Ramos (cell line): ENCODE results near the gene CFAP45.

Experiments
- in situ Hi-C: fragments of 300-500 bp; cut with MboI; formaldehyde crosslinking; loops from one replicate; pipeline ENCODE4 v1.14.3; 2022; ENCODE audit warnings: low sequenced_read_pairs; ENCODE audit not compliant: unreplicated experiment

CFAP45 gene, protein sequence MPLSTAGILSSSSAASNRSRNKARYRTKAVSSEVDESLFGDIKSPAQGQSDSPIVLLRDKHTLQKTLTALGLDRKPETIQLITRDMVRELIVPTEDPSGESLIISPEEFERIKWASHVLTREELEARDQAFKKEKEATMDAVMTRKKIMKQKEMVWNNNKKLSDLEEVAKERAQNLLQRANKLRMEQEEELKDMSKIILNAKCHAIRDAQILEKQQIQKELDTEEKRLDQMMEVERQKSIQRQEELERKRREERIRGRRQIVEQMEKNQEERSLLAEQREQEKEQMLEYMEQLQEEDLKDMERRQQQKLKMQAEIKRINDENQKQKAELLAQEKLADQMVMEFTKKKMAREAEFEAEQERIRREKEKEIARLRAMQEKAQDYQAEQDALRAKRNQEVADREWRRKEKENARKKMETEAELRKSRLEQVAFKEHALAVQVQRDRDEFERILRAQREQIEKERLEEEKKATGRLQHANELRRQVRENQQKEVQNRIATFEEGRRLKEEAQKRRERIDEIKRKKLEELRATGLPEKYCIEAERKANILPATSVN

DNA sequence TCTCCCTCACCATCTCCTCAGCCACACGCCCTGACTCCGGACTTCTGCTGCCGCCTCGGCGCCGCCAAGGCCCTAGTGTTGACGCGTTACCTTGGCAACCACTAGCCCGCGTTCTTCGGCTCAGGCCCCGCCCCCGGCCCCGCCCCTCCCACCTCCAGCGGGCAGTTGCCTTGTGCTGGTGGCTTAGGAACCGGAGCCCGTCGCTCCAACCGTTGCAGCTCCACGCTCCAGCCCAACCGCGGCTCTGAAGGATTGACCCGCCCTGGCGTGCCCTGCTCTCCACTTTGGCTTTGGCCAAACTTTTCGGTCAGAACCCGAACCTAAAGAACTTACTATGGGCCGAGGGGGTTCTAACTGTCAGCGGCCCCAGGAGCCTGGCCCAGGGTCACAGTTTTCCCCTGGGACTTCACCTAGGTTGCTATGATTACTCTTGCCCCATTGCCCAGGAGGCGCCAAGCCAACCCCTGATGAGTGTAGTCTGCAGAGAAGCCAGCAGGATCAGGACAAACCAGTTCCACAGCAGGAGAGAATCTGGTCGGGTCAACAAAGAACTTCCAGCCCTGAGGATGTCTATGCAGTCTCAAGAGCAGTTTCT is at the start of gene CFAP45:
TSS of gene CFAP45 (minus strand) at position 80 of the 595 bp plus-strand sequence. CDS start at position 13, 67 bp downstream.
- in situ Hi-C loops = no loop called here

DNA sequence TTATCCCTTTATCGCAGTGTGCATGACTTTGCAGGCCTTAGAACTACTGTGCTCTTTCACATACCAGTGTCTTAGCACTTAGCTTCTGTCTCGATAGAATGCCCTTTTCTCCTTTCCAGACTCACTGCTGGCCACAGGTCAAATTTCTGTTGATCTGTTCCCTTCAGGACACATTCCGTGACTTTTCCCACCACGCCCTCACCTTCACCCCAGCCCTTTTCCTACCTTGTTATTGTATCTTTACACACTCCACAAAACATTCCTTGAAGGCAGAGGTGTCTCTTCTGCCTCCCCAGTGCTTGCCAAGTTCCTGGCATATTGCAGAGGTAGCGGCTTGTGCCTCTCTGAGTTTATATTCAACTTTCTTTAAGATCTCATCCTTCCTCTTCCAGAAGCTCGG is 49.2 kb upstream of the CFAP45 start:
- in situ Hi-C loops = no loop called here

DNA sequence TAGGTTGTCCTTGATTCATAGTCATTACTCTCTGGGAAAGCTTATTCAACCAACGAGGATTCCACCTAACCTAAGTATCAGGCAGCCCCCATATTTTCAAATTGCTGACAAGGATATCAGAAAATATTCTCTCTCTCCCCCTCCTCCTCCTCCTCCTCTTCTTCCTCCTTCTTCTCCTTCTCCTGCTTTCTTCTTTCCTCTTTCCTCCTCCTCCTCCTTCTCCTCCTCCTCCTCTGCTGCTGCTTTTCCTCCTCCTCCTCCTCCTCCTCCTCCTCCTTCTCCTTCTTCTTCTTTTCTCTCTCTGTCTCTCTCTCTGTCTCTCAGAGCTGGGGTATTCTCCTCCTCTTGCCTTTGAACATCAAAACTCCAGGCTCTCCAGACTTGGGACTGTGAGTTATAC is 48.0 kb upstream of the CFAP45 start:
- in situ Hi-C loops = no loop called here

DNA sequence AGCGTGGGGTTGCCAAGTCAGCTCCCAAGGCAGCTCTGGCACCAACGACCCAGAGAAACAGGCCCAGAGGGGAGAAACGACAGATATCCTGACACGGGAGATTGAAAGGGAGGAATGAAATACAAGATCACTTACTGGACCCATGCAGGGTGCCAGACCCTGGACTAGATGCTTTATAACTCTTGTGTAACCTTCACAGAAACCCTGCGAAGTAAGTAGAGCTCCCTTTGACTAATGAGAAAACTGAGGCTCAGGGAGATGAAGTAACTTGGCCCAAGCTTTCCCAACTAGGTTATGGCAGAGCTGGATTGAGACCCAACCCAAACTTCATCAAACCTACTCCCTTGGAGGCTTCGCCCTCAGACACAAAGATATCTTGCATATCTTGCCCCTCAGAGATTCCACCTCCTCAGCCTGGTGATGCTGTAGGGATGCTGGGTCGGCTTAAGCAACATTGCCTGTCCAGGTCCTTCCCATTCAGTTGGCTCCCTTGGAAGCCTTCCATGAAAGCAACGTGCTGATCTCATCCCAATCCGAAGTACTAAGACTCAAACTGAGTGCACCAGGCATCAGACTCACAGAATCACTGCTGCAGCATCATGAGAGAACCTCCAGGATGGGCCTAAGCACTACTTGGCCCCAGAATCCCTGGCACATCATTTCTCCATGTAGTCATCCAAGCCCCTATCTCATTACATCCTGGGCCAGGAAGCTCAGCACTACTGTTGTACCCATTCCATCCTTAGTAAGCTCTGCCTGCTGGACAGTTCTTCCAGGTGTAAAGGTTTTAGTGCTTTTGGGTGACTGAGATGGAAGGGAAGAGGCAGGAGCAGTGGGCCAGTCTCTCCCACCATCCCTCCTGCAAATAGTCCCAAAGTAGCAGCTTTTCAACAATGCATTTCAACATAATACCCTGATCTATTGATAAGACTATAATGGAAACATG is 46.5 kb upstream of the CFAP45 start:
- in situ Hi-C loops = no loop called here

DNA sequence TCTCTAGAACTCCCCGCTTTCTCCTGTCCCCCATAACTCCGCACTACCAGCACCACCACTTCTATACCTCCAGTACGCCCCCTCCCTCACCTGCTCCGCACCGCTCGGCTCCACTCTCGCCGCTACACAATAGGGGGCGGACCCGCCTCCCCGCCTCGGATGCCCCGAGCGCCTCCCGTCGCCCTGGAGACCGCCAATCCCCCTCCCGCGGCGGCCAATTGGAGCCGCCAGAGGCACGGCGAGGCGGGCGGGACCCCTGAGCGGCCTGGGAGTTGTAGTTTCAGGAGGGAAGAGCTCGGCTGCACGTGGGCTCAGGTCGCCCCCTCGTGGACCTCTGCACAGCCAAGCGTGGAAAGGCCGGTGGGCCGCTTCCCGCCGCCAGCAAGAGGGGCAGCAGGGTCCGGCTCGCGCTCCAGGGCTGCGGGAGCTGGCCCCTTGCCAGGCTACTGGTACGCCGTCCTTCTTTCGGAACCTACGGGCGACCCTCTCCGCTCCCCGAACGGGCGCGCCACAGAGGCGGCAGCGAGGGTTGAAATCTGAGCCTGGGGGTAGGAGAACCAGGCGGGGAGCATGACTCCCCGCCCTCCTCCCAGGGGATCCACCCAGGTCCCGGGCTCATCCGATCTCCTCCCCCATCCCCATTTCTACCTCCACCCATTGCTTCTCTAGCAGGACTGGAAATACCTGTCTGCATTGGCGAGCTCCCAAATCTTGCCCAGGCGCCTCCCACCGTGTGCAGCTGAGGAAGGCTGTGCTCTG is 45.7 kb upstream of the CFAP45 start, which contains the start of gene IGSF9:
TSS of gene IGSF9 (minus strand) at position 131 of the 759 bp plus-strand sequence. CDS start 2,159 bp downstream, outside the sequence.
- in situ Hi-C loops = no loop called here

DNA sequence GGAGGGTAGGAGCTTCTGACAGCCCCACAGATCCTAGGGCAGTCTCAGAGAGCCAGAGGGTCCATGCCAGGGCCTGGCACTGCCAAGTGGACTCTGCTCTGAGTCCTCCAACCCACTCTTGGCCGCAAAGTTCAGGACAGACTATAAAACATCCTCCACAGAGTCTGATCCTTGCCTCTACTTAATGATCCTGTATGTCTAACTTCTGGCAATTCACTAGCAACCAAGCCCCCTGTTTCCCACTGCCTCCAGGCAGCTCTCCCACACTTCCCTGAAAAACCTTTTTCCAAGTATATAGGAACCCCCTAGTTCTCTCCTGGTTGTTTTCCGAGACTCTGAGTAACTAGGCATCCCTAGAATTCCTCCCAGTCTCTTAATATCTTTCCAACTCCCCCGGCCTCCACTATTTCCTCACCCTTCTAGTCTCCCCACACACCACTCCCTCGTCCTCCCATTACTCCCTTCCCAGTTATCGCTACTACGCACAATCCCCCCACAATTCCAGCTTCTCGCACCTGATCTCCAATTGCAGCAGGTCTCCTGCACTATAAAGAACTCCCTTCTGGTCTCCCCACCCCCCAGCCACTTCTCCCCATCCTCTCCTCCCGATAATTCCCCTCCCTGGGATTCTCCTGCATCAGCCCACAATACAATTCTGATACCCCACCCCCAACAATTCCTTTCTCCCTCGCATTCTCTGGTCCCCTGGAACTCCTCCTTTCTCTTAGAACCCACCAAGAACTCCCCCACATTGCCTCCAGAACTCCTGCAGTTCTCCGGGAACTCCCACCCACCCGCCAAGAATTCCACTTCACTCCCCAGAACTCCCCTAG is 44.9 kb upstream of the CFAP45 start:
- in situ Hi-C loops = no loop called here

DNA sequence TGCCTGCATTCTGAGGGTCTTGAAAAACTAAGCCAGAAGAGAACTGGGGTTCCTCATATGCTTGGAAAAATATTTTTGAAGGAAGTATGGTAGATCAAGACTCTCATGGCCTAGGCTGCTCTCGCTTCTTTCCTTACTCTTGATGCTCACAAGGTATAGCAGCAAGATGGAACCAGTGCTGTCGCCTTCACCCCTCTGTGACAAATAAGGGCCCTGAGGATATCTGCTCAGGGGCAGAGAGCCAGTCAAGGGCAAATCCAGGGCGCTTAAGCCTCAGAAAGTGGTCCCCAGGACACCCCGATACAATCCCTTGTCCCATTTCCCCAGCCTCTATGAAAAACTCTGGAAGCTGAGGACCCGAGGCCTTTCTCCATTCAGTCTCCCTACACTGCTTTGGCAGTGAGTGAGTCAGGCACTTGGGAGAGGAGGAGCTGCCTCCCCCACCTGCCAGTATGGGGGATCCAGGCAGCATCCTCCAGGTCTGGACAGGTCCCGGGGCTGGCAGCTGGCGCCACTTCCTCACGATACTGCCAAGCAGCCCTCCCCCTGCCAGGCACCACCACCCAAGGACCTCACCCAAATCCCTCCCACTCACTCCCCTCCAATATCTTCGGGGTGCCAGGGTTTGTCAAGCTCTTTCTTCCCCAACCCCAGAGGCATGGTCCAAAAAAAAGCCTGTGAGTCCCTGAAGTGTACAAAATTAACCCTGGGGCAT is 44.1 kb upstream of the CFAP45 start:
- in situ Hi-C loops = no loop called here

DNA sequence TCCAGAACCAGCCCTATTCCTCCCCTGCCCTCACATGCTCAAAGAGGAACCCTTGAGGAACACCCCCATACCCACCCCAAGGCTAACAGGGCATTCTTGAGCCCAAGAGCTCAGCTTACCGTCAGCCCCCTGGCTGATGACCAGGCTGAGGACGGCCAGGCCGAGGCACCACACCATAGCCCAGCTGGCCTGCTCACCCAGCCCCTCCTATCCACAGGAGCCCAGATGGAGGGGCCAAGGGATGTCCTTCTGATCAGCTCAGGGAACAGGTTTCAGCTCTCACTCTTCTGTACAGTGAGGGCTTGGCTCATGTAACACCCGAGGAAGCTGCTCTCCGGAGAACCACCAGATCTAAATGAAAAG is 43.3 kb upstream of the CFAP45 start:
- in situ Hi-C loops = no loop called here

DNA sequence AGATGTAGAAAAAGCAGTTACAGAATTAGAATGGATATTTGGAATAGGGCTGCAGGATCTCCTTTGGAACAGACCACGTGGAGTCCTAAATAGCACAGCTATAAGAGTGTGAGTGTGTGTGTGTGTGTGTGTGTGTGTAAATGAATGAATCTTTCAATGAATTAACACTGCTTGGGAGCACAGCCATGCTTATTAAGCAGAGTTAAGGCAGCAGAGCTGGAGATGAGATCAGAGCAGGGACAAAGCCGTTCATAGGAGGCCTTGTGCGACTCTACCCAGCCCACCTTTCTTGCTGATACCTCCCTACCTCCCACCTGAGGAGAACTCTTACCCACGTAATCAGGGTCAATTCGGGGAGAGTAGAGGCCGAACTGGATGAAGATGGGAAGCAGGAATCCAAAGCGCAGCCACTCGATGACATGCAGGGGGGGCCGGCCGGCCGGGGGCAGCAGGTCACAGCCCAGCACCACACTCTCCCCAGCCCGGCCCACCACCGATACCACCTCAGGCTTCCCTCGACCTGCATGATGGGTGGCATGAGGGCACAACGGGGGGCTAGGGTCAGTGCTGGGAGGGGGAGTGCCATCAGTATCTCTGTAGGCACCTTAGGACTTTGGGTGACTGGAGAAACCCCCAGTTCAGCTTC is 42.8 kb upstream of the CFAP45 start:
- in situ Hi-C loops = no loop called here

DNA sequence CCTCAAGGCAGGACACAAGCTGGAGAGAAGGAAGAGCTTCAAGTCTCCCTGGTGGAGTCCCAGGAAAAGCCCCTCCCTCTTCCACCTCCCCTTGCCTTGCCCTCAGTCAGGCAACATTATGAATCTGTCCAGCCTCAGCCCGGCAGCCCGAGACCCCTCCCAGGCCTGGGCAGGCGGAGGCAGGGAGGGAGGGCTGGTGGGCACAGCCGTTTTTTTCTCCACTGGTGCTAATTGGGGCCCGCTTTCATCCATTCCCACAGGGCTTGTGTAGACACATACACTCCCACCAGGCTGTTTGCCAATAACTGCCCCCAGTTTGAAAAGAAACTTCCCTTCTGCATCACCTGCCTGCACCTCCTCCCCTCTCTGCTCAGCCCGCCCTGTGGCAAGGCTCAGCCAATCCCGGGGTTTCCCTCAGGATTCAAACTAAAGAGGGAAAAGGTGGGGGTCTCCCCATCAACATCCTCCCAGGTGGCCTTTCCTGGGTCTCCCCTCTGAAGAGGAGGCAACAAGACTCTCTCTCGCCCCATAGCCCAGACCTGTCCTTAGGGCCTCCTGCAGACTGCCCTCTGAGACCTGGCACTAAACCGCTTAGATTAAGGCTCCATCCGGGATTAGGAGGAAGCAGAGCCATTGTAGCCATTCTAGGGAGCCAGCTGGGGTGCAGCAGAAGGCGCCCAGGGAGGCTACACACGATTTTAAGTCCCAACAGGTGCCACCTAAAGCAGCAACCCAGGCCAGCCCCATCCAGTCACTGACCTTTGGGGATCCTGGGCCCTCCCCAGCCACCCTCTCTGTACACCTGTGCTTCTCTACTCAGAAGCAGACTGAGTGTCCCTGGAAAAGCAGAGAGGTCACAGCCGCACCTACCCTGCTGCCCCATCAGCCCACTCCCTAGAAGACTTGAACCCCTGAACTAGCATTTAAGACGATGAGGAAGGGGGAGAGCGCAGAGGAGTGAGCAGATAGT is 41.9 kb upstream of the CFAP45 start:
- in situ Hi-C loops = no loop called here

DNA sequence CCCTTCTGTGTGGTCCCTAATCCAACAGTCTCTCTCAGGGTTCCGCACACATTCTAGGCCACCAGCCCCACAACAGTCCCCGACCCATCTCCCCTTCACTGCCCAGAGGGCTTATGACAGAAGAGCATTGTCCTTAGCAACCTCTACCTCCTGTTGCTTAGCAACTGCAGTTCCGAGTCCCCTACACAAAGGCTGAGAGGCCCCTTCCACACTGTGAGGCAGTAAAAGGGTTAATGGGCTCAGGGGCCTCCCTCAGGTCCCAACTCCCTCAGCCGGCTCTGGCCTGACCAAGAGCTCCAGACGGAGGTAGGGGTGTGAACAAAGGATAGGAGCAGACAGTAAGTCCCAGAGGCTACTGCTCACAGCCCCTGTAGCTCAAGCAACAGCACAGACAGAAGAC is 41.2 kb upstream of the CFAP45 start:
- in situ Hi-C loops = no loop called here

DNA sequence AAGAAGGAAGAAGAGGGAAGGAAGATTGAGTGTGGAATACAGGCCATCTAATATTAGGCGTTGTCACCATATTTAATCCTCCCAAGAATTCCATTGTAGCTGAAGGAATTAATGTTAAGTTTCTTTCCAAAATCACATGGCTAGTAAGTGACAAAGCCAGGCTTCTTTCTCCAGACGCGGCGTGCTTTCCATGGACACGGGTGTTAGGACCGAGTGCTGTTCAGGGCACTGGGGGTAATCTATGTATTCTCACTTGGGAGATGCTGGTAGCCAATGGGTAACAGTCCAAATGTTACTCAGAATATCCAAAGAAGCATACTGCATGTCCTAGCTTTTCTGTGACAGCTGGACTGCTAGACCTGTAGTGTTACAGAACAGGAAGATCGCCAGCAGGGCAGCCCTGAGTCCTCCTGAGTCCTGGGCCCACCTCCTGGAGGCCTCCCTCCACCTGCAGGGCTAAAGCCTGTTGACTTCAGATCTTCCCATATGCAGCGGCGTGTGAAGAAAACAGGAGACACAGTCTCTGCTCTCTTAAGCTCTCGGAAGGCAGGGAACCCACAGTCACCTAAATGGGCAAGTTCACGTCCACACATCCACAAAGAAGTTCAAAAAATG is 40.1 kb upstream of the CFAP45 start:
- in situ Hi-C loops = no loop called here

DNA sequence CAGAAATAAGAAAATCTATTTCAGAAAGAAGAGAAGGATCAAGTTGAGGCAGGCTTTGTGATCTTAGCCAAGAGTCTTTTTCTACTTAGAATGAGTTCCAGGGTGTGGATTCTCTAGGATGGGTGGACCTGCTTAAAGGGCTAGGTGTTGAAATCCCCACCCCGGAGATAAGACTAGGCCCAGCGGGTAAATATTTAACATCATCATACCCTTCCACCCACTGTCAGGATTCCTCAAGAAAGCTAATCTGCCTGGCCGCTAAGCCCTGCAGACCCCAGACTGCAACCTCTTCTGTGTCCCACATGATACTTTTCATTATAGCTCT is 39.7 kb upstream of the CFAP45 start:
- in situ Hi-C loops = loop anchor here (5.0 kb wide), 1 partner anchor 68 kb away; no protein-coding TSS in a partner anchor

DNA sequence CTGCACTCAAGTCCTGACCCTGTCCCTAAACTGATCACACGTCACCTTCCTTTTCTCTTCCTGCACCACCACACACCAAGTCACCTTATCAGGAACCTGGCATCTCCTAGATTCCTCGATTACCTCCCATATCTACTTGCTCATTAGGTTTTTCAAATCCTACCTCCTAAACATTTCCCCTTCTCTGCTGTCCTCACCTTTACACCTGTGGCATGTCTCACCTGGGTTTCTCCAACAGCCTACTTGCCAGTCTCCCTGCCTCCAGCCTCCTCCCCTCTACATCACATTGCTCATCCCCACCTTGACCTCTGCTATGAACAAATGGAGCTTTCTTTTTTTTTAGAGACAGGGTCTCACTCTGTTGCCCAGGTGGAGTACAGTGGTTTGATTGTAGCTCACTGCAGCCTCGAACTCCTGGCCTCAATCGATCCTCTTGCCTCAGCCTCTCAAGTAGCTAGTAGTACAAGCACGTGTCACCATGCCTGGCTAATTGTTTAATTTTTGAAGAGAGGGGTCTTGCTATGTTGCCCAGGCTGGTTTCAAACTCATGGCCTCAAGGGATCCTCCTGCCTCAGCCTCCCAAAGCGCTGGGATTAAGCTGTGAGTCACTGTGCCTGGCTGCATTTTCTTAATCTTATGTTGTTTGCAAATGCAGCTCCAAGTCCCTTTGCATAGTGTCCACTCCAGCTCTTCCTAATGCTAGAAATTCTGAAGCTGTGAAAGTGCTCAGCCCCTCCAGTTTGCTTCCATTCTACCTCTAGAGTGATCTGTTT is 39.1 kb upstream of the CFAP45 start:
- in situ Hi-C loops = loop anchor here (5.0 kb wide), 1 partner anchor 68 kb away; no protein-coding TSS in a partner anchor

DNA sequence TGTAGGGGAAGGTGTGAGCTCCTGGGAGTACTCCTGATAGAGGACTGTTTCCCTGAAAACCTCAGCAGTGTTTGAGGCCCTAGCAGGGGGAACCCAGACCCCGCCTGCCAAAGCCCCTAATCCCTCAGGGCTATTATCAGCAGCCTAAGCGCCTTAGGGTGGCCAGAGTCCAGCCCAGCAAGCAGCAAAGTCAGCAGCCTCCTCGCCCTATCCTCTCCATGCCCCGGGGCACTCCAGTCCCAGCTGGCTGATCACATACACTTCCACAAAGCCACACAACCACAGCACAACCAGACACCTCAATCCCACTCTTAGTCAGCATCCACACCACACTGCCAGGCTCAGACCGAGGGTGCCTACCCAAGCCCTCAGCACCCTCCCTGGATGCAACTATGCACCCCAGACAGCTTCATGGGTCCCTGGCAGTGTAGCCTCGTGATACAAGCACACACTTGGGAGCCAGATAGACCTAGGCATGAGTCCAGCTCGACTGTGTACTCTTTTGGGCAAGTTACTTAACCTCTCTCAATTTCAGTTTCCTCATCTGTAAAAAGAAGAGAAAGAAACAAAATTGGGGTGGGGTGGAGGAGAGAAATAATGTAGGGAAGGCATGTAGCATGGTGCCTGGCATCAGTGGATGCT is 38.4 kb upstream of the CFAP45 start:
- in situ Hi-C loops = loop anchor here (5.0 kb wide), 1 partner anchor 69 kb away; no protein-coding TSS in a partner anchor
